ENCODE measurements around the gene RALGDS.

- TF ChIP-seq, protein P1, sequence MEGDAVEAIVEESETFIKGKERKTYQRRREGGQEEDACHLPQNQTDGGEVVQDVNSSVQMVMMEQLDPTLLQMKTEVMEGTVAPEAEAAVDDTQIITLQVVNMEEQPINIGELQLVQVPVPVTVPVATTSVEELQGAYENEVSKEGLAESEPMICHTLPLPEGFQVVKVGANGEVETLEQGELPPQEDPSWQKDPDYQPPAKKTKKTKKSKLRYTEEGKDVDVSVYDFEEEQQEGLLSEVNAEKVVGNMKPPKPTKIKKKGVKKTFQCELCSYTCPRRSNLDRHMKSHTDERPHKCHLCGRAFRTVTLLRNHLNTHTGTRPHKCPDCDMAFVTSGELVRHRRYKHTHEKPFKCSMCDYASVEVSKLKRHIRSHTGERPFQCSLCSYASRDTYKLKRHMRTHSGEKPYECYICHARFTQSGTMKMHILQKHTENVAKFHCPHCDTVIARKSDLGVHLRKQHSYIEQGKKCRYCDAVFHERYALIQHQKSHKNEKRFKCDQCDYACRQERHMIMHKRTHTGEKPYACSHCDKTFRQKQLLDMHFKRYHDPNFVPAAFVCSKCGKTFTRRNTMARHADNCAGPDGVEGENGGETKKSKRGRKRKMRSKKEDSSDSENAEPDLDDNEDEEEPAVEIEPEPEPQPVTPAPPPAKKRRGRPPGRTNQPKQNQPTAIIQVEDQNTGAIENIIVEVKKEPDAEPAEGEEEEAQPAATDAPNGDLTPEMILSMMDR (IDR thresholded peaks at IDR 0.05): no peak
- TF ChIP-seq POLR2AphosphoS5 (IDR thresholded peaks at IDR 0.05): no peak
These were observed 44.3 kb downstream of the RALGDS start for GRCh38 chr9:133076691-133077090.

Data from gastroesophageal sphincter (tissue), 3 donors.